Ascending aorta (tissue), 2 donors: ENCODE results near the gene RBM17. TPM values are rescaled to one million over a fixed set of nuclear protein-coding genes. Genes with fewer than 3 reads are reported as not detected.

Experiments
- DNase-seq, 2 donors: peaks; one replicate each; pipeline ENCODE4 v3.0.0-alpha.2; 2019; ENCODE audit warnings: low spot score in 2 of 2
- H3K27ac ChIP-seq, 2 donors: fragments of 200-600 bp; sonication (generic); one replicate each; pipeline ENCODE4 v1.5.1; 2016 to 2017; ENCODE audit warnings: mild to moderate bottlenecking in 1 of 2
- H3K27me3 ChIP-seq: fragments of 200-600 bp; sonication (generic); one replicate; pipeline ENCODE4 v1.5.1; 2017
- H3K36me3 ChIP-seq, 2 donors: fragments of 200-600 bp; sonication (generic); one replicate each; pipeline ENCODE4 v1.5.1; 2016
- H3K4me1 ChIP-seq, 2 donors: fragments of 200-600 bp; sonication (generic); one replicate each; pipeline ENCODE4 v1.5.1; 2016 to 2017; ENCODE audit warnings: mild to moderate bottlenecking in 1 of 2
- H3K4me3 ChIP-seq, 2 donors: fragments of 200-600 bp; sonication (generic); one replicate each; pipeline ENCODE4 v1.5.1; 2016 to 2017; ENCODE audit warnings: mild to moderate bottlenecking in 1 of 2
- H3K9me3 ChIP-seq, 2 donors: fragments of 200-600 bp; sonication (generic); one replicate each; pipeline ENCODE4 v1.5.1; 2016
- CTCF ChIP-seq, 3 experiments: fragments of 200-600 bp in 2 of 3; fragments of 450-650 bp in 1 of 3; sonication (generic) in 2 of 3; IDR thresholded peaks; one replicate each; pipeline ENCODE4 v1.5.1; 2016 to 2019; ENCODE audit warnings: antibody characterized with exemption in 3 of 3, mild to moderate bottlenecking in 1 of 3, moderate library complexity in 1 of 3
- intact Hi-C: fragments of 100-400 bp; cut with DNase I; formaldehyde crosslinking; loops from one replicate; pipeline ENCODE4 v1.15.1; 2023
- total RNA-seq: library from RNA; depleted of rRNA; stranded (reverse); fragments of >200 nt; gene quantifications from one replicate; pipeline ENCODE4 v1.1.0, GENCODE V29; 2016

RBM17 gene
- total RNA-seq, 1 donor from 2014 or later, result 22.7 TPM

- no peak overlapping the region for H3K27ac ChIP-seq
- H3K4me3 ChIP-seq, result no peak overlapping the region
- intact Hi-C loops, result no loop called here
- H3K36me3 ChIP-seq, result no peaks in the 10 kb centered on the region
- peaks cover 0 to 2% of the 10 kb centered on the region in 2 donors for H3K4me1 ChIP-seq
- peak in 1 of 2 donors; percentile 34 for DNase-seq
- no peaks in the 10 kb centered on the region for H3K27me3 ChIP-seq
- no peak for TF ChIP-seq CTCF (IDR thresholded peaks at IDR 0.05)
- H3K9me3 ChIP-seq, result no peaks in the 10 kb centered on the region
Observed at GRCh38 chr10:6049031-6049400, 39.8 kb upstream of the RBM17 start.

GRCh38 chr10:6050801-6051445 is 37.9 kb upstream of the RBM17 start:
- TF ChIP-seq CTCF (IDR thresholded peaks at IDR 0.05), result peak; percentile 5 to 42 (median 19)
- no peaks in the 10 kb centered on the region for H3K27me3 ChIP-seq
- peak; percentile 30 to 77 for DNase-seq
- H3K4me3 ChIP-seq, result peak overlapping the region; percentile 53 to 54
- H3K27ac ChIP-seq, result peak overlapping the region; percentile 8 to 32
- H3K9me3 ChIP-seq, result no peaks in the 10 kb centered on the region
- intact Hi-C loops, result no loop called here
- peaks cover 0 to 2% of the 10 kb centered on the region in 2 donors for H3K4me1 ChIP-seq
- H3K36me3 ChIP-seq, result no peaks in the 10 kb centered on the region

GRCh38 chr10:6052247-6053221 is 36.3 kb upstream of the RBM17 start:
- Histone ChIP-seq H3K27me3 (no peaks in the 10 kb centered on the region), H3K27ac (no peak overlapping the region), H3K36me3 (no peaks in the 10 kb centered on the region), H3K4me3 (no peak overlapping the region), H3K9me3 (no peaks in the 10 kb centered on the region), H3K4me1 (peaks cover 0 to 2% of the 10 kb centered on the region in 2 donors)
- DNase-seq, result peak in 1 of 2 donors; percentile 61
- intact Hi-C loops, result no loop called here
- TF ChIP-seq CTCF (IDR thresholded peaks at IDR 0.05), result no peak

- H3K27me3 ChIP-seq, result no peaks in the 10 kb centered on the region
- DNase-seq, result no peak
- no peaks in the 10 kb centered on the region for H3K9me3 ChIP-seq
- H3K4me1 ChIP-seq, result peaks cover 0 to 2% of the 10 kb centered on the region in 2 donors
- H3K4me3 ChIP-seq, result no peak overlapping the region
- intact Hi-C loops, result no loop called here
- TF ChIP-seq CTCF (IDR thresholded peaks at IDR 0.05), result no peak
- H3K27ac ChIP-seq, result no peak overlapping the region
- no peaks in the 10 kb centered on the region for H3K36me3 ChIP-seq
Observed at GRCh38 chr10:6053303-6053702, 35.5 kb upstream of the RBM17 start.

GRCh38 chr10:6053816-6054631 is 34.8 kb upstream of the RBM17 start:
- peak in 1 of 2 donors; percentile 61 for DNase-seq
- intact Hi-C loops, result no loop called here
- Histone ChIP-seq H3K27ac (no peak overlapping the region), H3K4me3 (no peak overlapping the region), H3K9me3 (no peaks in the 10 kb centered on the region), H3K27me3 (no peaks in the 10 kb centered on the region), H3K4me1 (peaks cover 0 to 2% of the 10 kb centered on the region in 2 donors), H3K36me3 (no peaks in the 10 kb centered on the region)
- TF ChIP-seq CTCF (IDR thresholded peaks at IDR 0.05), result no peak
